SU-DHL-6 (cell line): ENCODE results near the gene BIN1.

Experiments used
- H2AFZ ChIP-seq: fragments of 200-600 bp; sonication (generic); 2 replicates; pipeline ENCODE4 v1.6.1; 2014; ENCODE audit warnings: low read depth, mild to moderate bottlenecking, moderate library complexity, mixed read lengths, antibody characterized with exemption, low read length; ENCODE audit not compliant: severe bottlenecking
- H3F3A ChIP-seq: fragments of 200-600 bp; shearing (Covaris generic); 2 replicates; pipeline ENCODE4 v1.6.0; 2016; ENCODE audit warnings: antibody characterized with exemption, mild to moderate bottlenecking; ENCODE audit not compliant: insufficient read depth
- H3K27ac ChIP-seq: fragments of 200-600 bp; sonication (generic); 2 replicates; pipeline ENCODE4 v1.5.1; 2016; ENCODE audit warnings: low read depth, mild to moderate bottlenecking, low read length, moderate library complexity, mixed read lengths
- H3K27me3 ChIP-seq: fragments of 200-600 bp; sonication (generic), shearing (Covaris generic); 2 replicates; pipeline ENCODE4 v1.6.0; 2014; ENCODE audit warnings: mild to moderate bottlenecking, low read length
- H3K36me3 ChIP-seq: fragments of 200-600 bp; sonication (generic); 2 replicates; pipeline ENCODE4 v1.6.1; 2014; ENCODE audit warnings: mild to moderate bottlenecking, low read length, mixed read lengths
- H3K4me2 ChIP-seq: fragments of 300-600, 200-600 bp; shearing (Covaris generic), sonication (generic); 2 replicates; pipeline ENCODE4 v1.6.0; 2014; ENCODE audit warnings: low read length, low read depth, mild to moderate bottlenecking; ENCODE audit not compliant: poor library complexity, severe bottlenecking
- H3K4me3 ChIP-seq: fragments of 200-600 bp; sonication (generic); 2 replicates; pipeline ENCODE4 v1.5.1; 2014; ENCODE audit warnings: antibody characterized with exemption, low read length, mild to moderate bottlenecking, mixed read lengths; ENCODE audit not compliant: insufficient read depth, poor library complexity, severe bottlenecking
- H3K79me2 ChIP-seq: fragments of 200-600 bp; sonication (generic); 2 replicates; pipeline ENCODE4 v1.6.1; 2014; ENCODE audit warnings: mild to moderate bottlenecking, low read length, moderate library complexity; ENCODE audit not compliant: insufficient read depth
- H3K9ac ChIP-seq: fragments of 200-600 bp; sonication (generic); 2 replicates; pipeline ENCODE4 v1.7.0; 2014; ENCODE audit warnings: mild to moderate bottlenecking, low read length
- H3K9me2 ChIP-seq: fragments of 200-600 bp; sonication (generic); replicated peaks from 2 replicates; pipeline ENCODE4 v1.6.1; 2014; ENCODE audit warnings: low read length; ENCODE audit not compliant: insufficient read depth
- H3K9me3 ChIP-seq: fragments of 200-600 bp; sonication (generic); 2 replicates; pipeline ENCODE4 v1.6.1; 2014; ENCODE audit warnings: low read length, mixed read lengths; ENCODE audit not compliant: insufficient read depth
- H4K20me1 ChIP-seq: fragments of 200-600 bp; sonication (generic); 2 replicates; pipeline ENCODE4 v1.6.1; 2014; ENCODE audit warnings: low read depth, mild to moderate bottlenecking, antibody characterized with exemption, low read length, moderate library complexity, mixed read lengths
- EZH2phosphoT487 ChIP-seq: fragments of 200-600 bp; sonication (generic), shearing (Covaris generic); conservative IDR thresholded peaks from 2 replicates; pipeline ENCODE4 v1.6.1; 2018; ENCODE audit warnings: mild to moderate bottlenecking, antibody characterized with exemption, low read length, moderate library complexity, mixed read lengths
- TF ChIP-seq, protein P1 (sequence below): fragments of 200-600 bp; sonication (generic); IDR thresholded peaks from one replicate; pipeline ENCODE4 v1.5.1; 2017; ENCODE audit warnings: antibody characterized with exemption, mild to moderate bottlenecking, low read length, moderate library complexity; ENCODE audit not compliant: insufficient read depth, poor library complexity, severe bottlenecking

Gene BIN1

DNA sequence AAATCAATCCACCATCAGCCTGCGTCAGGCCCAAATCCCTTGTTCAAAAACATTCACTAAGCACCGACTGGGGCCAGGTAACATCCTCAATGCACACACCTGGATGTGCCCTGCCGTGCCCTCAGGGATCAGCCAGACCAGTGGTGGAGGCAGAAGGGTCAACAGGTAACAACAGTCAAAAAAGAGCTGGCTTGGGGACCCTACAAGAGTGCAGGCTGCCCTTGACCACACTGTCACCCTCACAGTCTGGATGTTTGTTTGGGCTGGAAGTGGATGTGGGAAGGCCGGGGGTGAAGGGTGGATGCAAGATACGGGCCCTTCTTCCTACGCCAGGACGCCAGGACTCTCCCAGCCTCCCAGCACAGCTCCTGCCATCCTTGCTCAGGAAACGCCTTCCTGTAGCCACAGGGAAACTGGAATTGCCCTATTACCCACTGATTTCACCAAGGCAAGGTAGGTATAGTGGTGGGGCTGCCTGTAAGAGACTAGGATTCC, 2.7 kb downstream of the BIN1 start:
- no peaks in the 10 kb centered on the region for H3K27me3 ChIP-seq
- H3K9ac ChIP-seq = no peak overlapping the region
- H3K27ac ChIP-seq = no peak overlapping the region
- no peaks in the 10 kb centered on the region for H4K20me1 ChIP-seq
- TF ChIP-seq EZH2phosphoT487 = no peak
- TF ChIP-seq, protein P1, sequence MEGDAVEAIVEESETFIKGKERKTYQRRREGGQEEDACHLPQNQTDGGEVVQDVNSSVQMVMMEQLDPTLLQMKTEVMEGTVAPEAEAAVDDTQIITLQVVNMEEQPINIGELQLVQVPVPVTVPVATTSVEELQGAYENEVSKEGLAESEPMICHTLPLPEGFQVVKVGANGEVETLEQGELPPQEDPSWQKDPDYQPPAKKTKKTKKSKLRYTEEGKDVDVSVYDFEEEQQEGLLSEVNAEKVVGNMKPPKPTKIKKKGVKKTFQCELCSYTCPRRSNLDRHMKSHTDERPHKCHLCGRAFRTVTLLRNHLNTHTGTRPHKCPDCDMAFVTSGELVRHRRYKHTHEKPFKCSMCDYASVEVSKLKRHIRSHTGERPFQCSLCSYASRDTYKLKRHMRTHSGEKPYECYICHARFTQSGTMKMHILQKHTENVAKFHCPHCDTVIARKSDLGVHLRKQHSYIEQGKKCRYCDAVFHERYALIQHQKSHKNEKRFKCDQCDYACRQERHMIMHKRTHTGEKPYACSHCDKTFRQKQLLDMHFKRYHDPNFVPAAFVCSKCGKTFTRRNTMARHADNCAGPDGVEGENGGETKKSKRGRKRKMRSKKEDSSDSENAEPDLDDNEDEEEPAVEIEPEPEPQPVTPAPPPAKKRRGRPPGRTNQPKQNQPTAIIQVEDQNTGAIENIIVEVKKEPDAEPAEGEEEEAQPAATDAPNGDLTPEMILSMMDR = no peak
- no peaks in the 10 kb centered on the region for H3K9me3 ChIP-seq
- H2AFZ ChIP-seq = no peak overlapping the region
- H3K4me3 ChIP-seq = no peak overlapping the region
- no peaks in the 10 kb centered on the region for H3K79me2 ChIP-seq
- H3K4me2 ChIP-seq = no peak overlapping the region
- H3K9me2 ChIP-seq = no peaks in the 10 kb centered on the region
- no peaks in the 10 kb centered on the region for H3K36me3 ChIP-seq
- no peaks in the 10 kb centered on the region for H3F3A ChIP-seq

DNA sequence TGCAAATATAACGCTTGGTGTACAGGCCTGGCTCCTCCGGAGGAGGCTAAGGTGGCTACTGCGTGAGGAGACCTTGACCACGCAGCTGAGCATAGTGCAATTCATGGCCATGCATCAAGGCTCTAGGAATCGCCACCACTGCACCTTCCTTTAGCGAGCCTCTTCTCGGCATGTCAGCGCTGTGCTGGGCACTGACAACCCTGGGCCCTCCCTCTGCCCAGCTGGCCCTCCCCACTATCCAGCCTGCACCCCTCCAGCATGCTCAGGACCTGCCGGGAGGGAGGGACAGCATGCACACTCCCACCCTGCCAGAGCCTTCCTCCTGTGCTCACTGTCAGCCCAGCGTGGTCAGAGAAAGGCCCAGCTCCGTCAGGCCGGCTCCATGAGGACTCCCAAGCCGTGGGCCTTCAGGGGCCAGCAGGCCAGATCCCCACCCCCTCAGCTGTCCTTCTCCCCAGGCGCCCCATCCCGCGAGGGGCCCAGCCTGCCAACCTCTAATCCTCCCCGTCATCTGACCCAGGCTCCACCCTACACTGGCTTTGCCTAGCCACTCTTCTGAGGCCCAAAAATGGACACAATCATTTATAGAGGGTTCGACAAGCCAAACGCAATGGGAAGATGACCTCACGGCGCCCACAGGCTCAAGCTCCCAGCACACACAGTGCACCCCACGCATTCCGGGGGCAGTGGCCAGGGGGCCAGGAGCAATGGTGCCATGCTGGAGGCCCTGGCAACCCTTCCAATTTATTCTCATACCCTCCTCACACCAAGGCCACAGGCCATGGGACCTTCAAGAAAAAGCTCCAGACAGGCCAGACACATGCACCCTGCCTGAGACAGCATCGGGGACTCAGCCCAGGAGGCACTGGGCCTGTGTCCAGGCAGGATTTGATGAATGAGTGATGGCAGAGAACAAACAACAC, 3.5 kb downstream of the BIN1 start:
- TF ChIP-seq, protein P1 = no peak
- no peak for TF ChIP-seq EZH2phosphoT487
- no peaks in the 10 kb centered on the region for H3K9me2 ChIP-seq
- no peak overlapping the region for H3K27ac ChIP-seq
- H3K79me2 ChIP-seq = no peaks in the 10 kb centered on the region
- no peaks in the 10 kb centered on the region for H3F3A ChIP-seq
- H3K36me3 ChIP-seq = no peaks in the 10 kb centered on the region
- H4K20me1 ChIP-seq = no peaks in the 10 kb centered on the region
- no peaks in the 10 kb centered on the region for H3K27me3 ChIP-seq
- no peak overlapping the region for H3K9ac ChIP-seq
- no peaks in the 10 kb centered on the region for H3K9me3 ChIP-seq
- H3K4me3 ChIP-seq = no peak overlapping the region
- H2AFZ ChIP-seq = no peak overlapping the region
- H3K4me2 ChIP-seq = no peak overlapping the region

DNA sequence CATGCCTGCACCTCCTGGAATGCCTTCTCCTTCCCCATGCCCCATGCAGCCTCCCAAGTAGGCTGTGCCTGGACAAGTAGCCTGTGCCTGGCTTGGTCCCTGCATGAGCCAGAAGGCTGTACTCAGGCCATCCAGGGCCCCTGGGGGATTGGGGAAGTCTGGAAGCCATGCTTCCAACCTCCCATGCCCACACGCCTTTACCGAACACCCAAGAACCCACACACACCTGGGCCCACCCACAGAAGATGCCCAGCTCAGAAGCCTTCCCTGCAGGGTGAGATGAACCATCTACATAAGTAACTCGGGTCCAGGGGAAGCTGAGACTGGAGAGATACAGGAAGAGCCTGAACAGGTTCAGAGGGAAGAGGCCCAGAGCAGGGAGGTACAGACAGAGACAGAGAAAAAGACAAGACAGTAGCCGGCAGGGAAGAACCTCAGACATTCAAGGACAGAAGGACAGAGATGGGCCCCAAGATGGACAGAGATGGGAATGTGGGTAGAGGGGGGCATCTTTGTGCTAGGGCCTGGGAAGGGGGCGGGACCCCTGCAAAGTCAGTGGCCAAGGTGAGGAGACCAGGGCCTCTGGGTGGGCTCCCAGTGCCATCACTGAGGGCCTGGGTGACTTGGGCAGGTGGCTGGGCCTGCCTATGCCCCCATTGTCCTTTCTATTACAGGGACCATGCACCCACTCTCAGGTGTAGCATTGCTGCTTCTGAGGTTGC, 4.3 kb downstream of the BIN1 start:
- H3K4me2 ChIP-seq = no peak overlapping the region
- no peak overlapping the region for H2AFZ ChIP-seq
- no peak overlapping the region for H3K9ac ChIP-seq
- no peaks in the 10 kb centered on the region for H3K27me3 ChIP-seq
- H4K20me1 ChIP-seq = no peaks in the 10 kb centered on the region
- no peak overlapping the region for H3K27ac ChIP-seq
- no peaks in the 10 kb centered on the region for H3K79me2 ChIP-seq
- H3K4me3 ChIP-seq = no peak overlapping the region
- TF ChIP-seq, protein P1 = no peak
- no peak for TF ChIP-seq EZH2phosphoT487
- H3F3A ChIP-seq = no peaks in the 10 kb centered on the region
- H3K36me3 ChIP-seq = no peaks in the 10 kb centered on the region
- H3K9me2 ChIP-seq = no peaks in the 10 kb centered on the region
- no peaks in the 10 kb centered on the region for H3K9me3 ChIP-seq
